Heart left ventricle (tissue), 16 donors: ENCODE data around the gene ECHDC3. TPM values are rescaled to one million over a fixed set of nuclear protein-coding genes. Genes with fewer than 3 reads are reported as not detected.

ENCODE experiments used
- ATAC-seq, 4 donors: fragments of 200-7000 bp; cut with Tn5 transposase; one replicate each; pipeline ENCODE4 v1.9.1; 2020 to 2022; ENCODE audit warnings: moderate library complexity in 4 of 4, mild to moderate bottlenecking in 3 of 4, moderate number of reproducible peaks in 1 of 4
- DNase-seq, 5 donors: peaks; one replicate each; pipeline ENCODE4 v3.0.0-alpha.2; 2020
- H3K27ac ChIP-seq, 12 donors: fragments of 200-600 bp; sonication (generic) in 4 of 12; one replicate each; pipeline versions ENCODE4 v1.5.0 to v1.8.0; 2016 to 2022; ENCODE audit warnings: mild to moderate bottlenecking in 2 of 12
- H3K27me3 ChIP-seq, 9 donors: fragments of 200-600 bp; sonication (generic) in 2 of 9; one replicate each; pipeline versions ENCODE4 v1.5.1 to v1.8.0; 2016 to 2022; ENCODE audit warnings: mild to moderate bottlenecking in 3 of 9
- H3K36me3 ChIP-seq, 9 donors: fragments of 200-600 bp; sonication (generic) in 2 of 9; one replicate each; pipeline versions ENCODE4 v1.5.0 to v1.8.0; 2018 to 2022; ENCODE audit warnings: mild to moderate bottlenecking in 2 of 9
- H3K4me1 ChIP-seq, 12 donors: fragments of 200-600 bp; sonication (generic) in 4 of 12; one replicate each; pipeline versions ENCODE4 v1.5.0 to v1.8.0; 2016 to 2022; ENCODE audit warnings: mild to moderate bottlenecking in 3 of 12
- H3K4me3 ChIP-seq, 12 donors: fragments of 200-600 bp; sonication (generic) in 4 of 12; one replicate each; pipeline versions ENCODE4 v1.5.0 to v1.8.0; 2017 to 2022; ENCODE audit warnings: mild to moderate bottlenecking in 9 of 12, moderate library complexity in 4 of 12
- H3K9me3 ChIP-seq, 12 donors: fragments of 200-600 bp; sonication (generic) in 4 of 12; one replicate each; pipeline versions ENCODE4 v1.5.0 to v1.8.0; 2016 to 2022; ENCODE audit warnings: mild to moderate bottlenecking in 1 of 12
- CTCF ChIP-seq, 12 donors: fragments of 200-600 bp; sonication (generic) in 4 of 12; IDR thresholded peaks; one replicate each; pipeline versions ENCODE4 v1.5.0 to v1.8.0; 2018 to 2022; ENCODE audit warnings: antibody characterized with exemption in 12 of 12, mild to moderate bottlenecking in 5 of 12
- POLR2A ChIP-seq, 2 donors: fragments of 450-650 bp; IDR thresholded peaks; one replicate each; pipeline ENCODE4 v1.6.1; 2017; ENCODE audit warnings: antibody characterized with exemption in 2 of 2, mild to moderate bottlenecking in 2 of 2, moderate library complexity in 2 of 2
- WGBS, 4 donors: extraction: QIAGEN DNeasy Blood & Tissue Kit in 2 of 4; methylation state at CpG; one replicate each; pipeline versions ENCODE4 v1.1.5 to v1.1.7; 2013 to 2018; 5-methylcytosine and 5-hydroxymethylcytosine counted together
- intact Hi-C, 10 donors: fragments of 100-400 bp; cut with DNase I; formaldehyde crosslinking; loops; one replicate each; pipeline versions ENCODE4 v1.11.1 to v1.14.2; 2022
- polyA plus RNA-seq, 2 donors: library from polyadenylated mRNA; stranded (reverse); fragments of 200-250 nt; gene quantifications; one replicate each; pipeline ENCODE4 v1.2.3, GENCODE V29; 2013
- total RNA-seq, 9 donors: library from RNA; depleted of rRNA in 2 of 9; stranded (reverse); fragments of >200 nt in 2 of 9; fragmentation: NEBNext Ultra II Directional in 3 of 9; extraction: Animal tissue kit (Norgen Biotek cat#: 25700) in 3 of 9; gene quantifications; one replicate each; pipeline versions ENCODE4 v1.1.0 to v1.2.4, GENCODE V29; 2016 to 2023
- donor health status: ischemic (EF 13 %, LVEDD 7.1; RV severe dilation, severe dysfunction).
- donor health status: healthy with polysubstance abuse.
- donor health status: DM: no; HTN: yes; CAD: no.
- donor health status: DM: no; HTN: no; CAD: no.
- donor health status: ischemic (EF 25% LVEDD 6.9; RV normal size, moderate dysfunction).
- donor health status: ischemic (EF 25% LVEDD 5.7; RV mildly dilated, moderate dysfunction).
- donor health status: healthy.
- donor health status: DM: yes; HTN: yes; CAD: no.
- donor health status: ischemic (EF 35%, LVEDD 5.7; RV mildly dilated, moderate dysfunction).
- donor health status: nonischemic (EF 11% LVEDD 7.7; RV severe dilation, severe dysfunction).
- donor health status: DM: yes; HTN: yes; CAD: no.
- donor health status: PGD.
- donor health status: ischemic (EF 29% LVEDD 5.4; RV normal size, mild dysfunction).
- donor health status: nonischemic (EF 23%, LVEDD 6.1; RV moderate dilation, normal function).

ECHDC3 gene
- total and polyA plus RNA-seq, 11 donors: 30.2 to 554 (median 66.1) TPM

- H3K4me1 ChIP-seq: peaks cover 0 to 18% (median 0%) of the 10 kb centered on the region in 12 donors
- no peak for TF ChIP-seq POLR2A (IDR thresholded peaks at IDR 0.05)
- TF ChIP-seq CTCF (IDR thresholded peaks at IDR 0.05): no peak
Measured at GRCh38 chr10:11715815-11716494, 26.2 kb upstream of the ECHDC3 start.

GRCh38 chr10:11716686-11717085, 25.5 kb upstream of the ECHDC3 start:
- intact Hi-C loops: no loop called here
- no peak overlapping the region for H3K4me3 ChIP-seq
- 96 to 99% (median 98%) methylated on average over 4 of the region's 4 CpGs for WGBS, 4 donors
- no peak overlapping the region for H3K27ac ChIP-seq
- TF ChIP-seq CTCF (IDR thresholded peaks at IDR 0.05) (no peak), POLR2A (IDR thresholded peaks at IDR 0.05) (no peak)
- H3K9me3 ChIP-seq: peaks cover 0 to 14% (median 3%) of the 10 kb centered on the region in 12 donors
- peaks cover 0 to 18% (median 0%) of the 10 kb centered on the region in 12 donors for H3K4me1 ChIP-seq
- no peaks in the 10 kb centered on the region for H3K27me3 ChIP-seq
- ATAC-seq (no peak), DNase-seq (no peak)
- H3K36me3 ChIP-seq: no peaks in the 10 kb centered on the region

More at GRCh38 chr10:11715815-11716494, 26.2 kb upstream of the ECHDC3 start:
- intact Hi-C loops: no loop called here
- no peaks in the 10 kb centered on the region for H3K27me3 ChIP-seq
- DNase-seq: no peak
- WGBS, 4 donors: 83 to 89% (median 86%) methylated on average over 13 of the region's 13 CpGs
- H3K4me3 ChIP-seq: no peak overlapping the region
- H3K9me3 ChIP-seq: peaks cover 0 to 14% (median 3%) of the 10 kb centered on the region in 12 donors
- ATAC-seq: no peak
- no peaks in the 10 kb centered on the region for H3K36me3 ChIP-seq
- H3K27ac ChIP-seq: no peak overlapping the region

GRCh38 chr10:11719496-11720259, 22.5 kb upstream of the ECHDC3 start:
- no peak for DNase-seq
- no peak for ATAC-seq
- Histone ChIP-seq H3K9me3 (peaks cover 0 to 14% (median 3%) of the 10 kb centered on the region in 12 donors), H3K4me1 (peaks cover 0 to 9% (median 0%) of the 10 kb centered on the region in 12 donors), H3K27ac (peak overlapping the region in 1 of 12 donors; percentile 80), H3K27me3 (no peaks in the 10 kb centered on the region), H3K36me3 (no peaks in the 10 kb centered on the region), H3K4me3 (no peak overlapping the region)
- intact Hi-C loops: loop anchor here in 2 of 10 donors (10.0 kb wide), 1 partner anchor 105 kb away; the partner anchor contains the start of gene USP6NL (in 2 of the 2)
- WGBS, 4 donors: 90 to 93% (median 91%) methylated on average over 13 of the region's 13 CpGs
- TF ChIP-seq CTCF (IDR thresholded peaks at IDR 0.05) (no peak), POLR2A (IDR thresholded peaks at IDR 0.05) (no peak)

- Histone ChIP-seq H3K4me1 (peaks cover 0 to 9% (median 0%) of the 10 kb centered on the region in 12 donors), H3K4me3 (no peak overlapping the region), H3K27me3 (no peaks in the 10 kb centered on the region), H3K27ac (peak overlapping the region in 1 of 12 donors; percentile 80), H3K36me3 (no peaks in the 10 kb centered on the region), H3K9me3 (peaks cover 0 to 14% (median 3%) of the 10 kb centered on the region in 12 donors)
- ATAC-seq (peak in 3 of 4 donors; percentile 39 to 64 (median 62)), DNase-seq (no peak)
- TF ChIP-seq POLR2A (IDR thresholded peaks at IDR 0.05): no peak
- TF ChIP-seq CTCF (IDR thresholded peaks at IDR 0.05): no peak
- intact Hi-C loops: loop anchor here in 2 of 10 donors (10.0 kb wide), 1 partner anchor 106 kb away; the partner anchor contains the start of gene USP6NL (in 2 of the 2)
- WGBS, 4 donors: 90 to 93% (median 92%) methylated on average over 11 of the region's 11 CpGs
Measured at GRCh38 chr10:11720260-11720741, 21.9 kb upstream of the ECHDC3 start.
